ENCODE results near the gene ABCD1. TPM values are rescaled to one million over a fixed set of nuclear protein-coding genes. Genes with fewer than 3 reads are reported as not detected.

ABCD1 gene
- total RNA-seq, 1 experiment from 2014 or later: 44.4 TPM

- intact Hi-C loops (cut with micrococcal nuclease): no loop called here
- Histone ChIP-seq H3K9me3 (ENCODE audit: low read length) (no peaks in the 10 kb centered on the region), H3K79me2 (ENCODE audit: low read length) (peaks cover 93% of the 10 kb centered on the region), H3K27me3 (ENCODE audit: low read length) (no peaks in the 10 kb centered on the region), H3K4me2 (ENCODE audit: low read length) (peak overlapping the region; percentile 98), H3K4me3 (ENCODE audit: low read length) (peak overlapping the region; percentile 82), H4K20me1 (ENCODE audit: low read length) (peaks cover 14% of the 10 kb centered on the region; the same call in 1 of the 2 replicates), H3F3A (ENCODE audit: low read length, unreplicated experiment) (no peaks in the 10 kb centered on the region), H3K27ac (ENCODE audit: low read length) (peak overlapping the region; percentile 79), H3K36me3 (ENCODE audit: low read depth, low read length) (peaks cover 13% of the 10 kb centered on the region), H2AFZ (ENCODE audit: low read length) (0 out of 2 replicates have a peak overlapping the region, but pooled peaks have one; percentile 34), H3K4me1 (ENCODE audit: insufficient read depth, low read length) (peaks cover 35% of the 10 kb centered on the region), H3K9ac (ENCODE audit: low read length) (peak overlapping the region; percentile 85), H3K9me2 (replicated peaks; ENCODE audit: low read length) (no peaks in the 10 kb centered on the region)
- CTCF ChIA-PET: no interaction called here
- no TSS peak for BruUV-seq (replicated peaks)
- POLR2A ChIA-PET (ENCODE audit: unreplicated experiment): no interaction called here
- DNase-seq: peak; percentile 12
- no peak for TF ChIP-seq CTCF (conservative IDR thresholded peaks at IDR 0.05; ENCODE audit: low read depth, low read length)
- TF ChIP-seq EZH2 (IDR thresholded peaks at IDR 0.05; ENCODE audit: low read length, unreplicated experiment): no peak
- no peak for TF ChIP-seq EZH2phosphoT487 (IDR thresholded peaks at IDR 0.05; ENCODE audit: borderline replicate concordance, low read length)
- ATAC-seq: no peak
Observed at GRCh38 chrX:153725832-153726285, 1.2 kb downstream of the ABCD1 start.

- Histone ChIP-seq H3K36me3 (ENCODE audit: low read depth, low read length) (peaks cover 11% of the 10 kb centered on the region), H3K9ac (ENCODE audit: low read length) (peak overlapping the region; percentile 85), H3K9me2 (replicated peaks; ENCODE audit: low read length) (no peaks in the 10 kb centered on the region), H4K20me1 (ENCODE audit: low read length) (peaks cover 14% of the 10 kb centered on the region; the same call in 1 of the 2 replicates), H3F3A (ENCODE audit: low read length, unreplicated experiment) (peaks cover 4% of the 10 kb centered on the region), H3K27ac (ENCODE audit: low read length) (peak overlapping the region; percentile 79), H3K4me3 (ENCODE audit: low read length) (peak overlapping the region; percentile 82), H3K27me3 (ENCODE audit: low read length) (no peaks in the 10 kb centered on the region), H3K79me2 (ENCODE audit: low read length) (peaks cover 89% of the 10 kb centered on the region), H3K4me1 (ENCODE audit: insufficient read depth, low read length) (peaks cover 41% of the 10 kb centered on the region), H2AFZ (ENCODE audit: low read length) (no peak overlapping the region), H3K4me2 (ENCODE audit: low read length) (peak overlapping the region; percentile 98), H3K9me3 (ENCODE audit: low read length) (no peaks in the 10 kb centered on the region)
- DNase-seq (peak; percentile 31), ATAC-seq (peak; percentile 17)
- intact Hi-C loops (cut with micrococcal nuclease): no loop called here
- TF ChIP-seq EZH2 (IDR thresholded peaks at IDR 0.05; ENCODE audit: low read length, unreplicated experiment): no peak
- no peak for TF ChIP-seq CTCF (conservative IDR thresholded peaks at IDR 0.05; ENCODE audit: low read depth, low read length)
- no peak for TF ChIP-seq EZH2phosphoT487 (IDR thresholded peaks at IDR 0.05; ENCODE audit: borderline replicate concordance, low read length)
- ChIA-PET POLR2A (ENCODE audit: unreplicated experiment) (no interaction called here), CTCF (interaction anchor here (0.7 kb wide), 1 partner anchor 221 kb away, joined by 3 read pairs; no protein-coding TSS in a partner anchor)
- no TSS peak for BruUV-seq (replicated peaks)
Observed at GRCh38 chrX:153726286-153727122, 1.8 kb downstream of the ABCD1 start.
